ENCODE data around the gene LCN15.
"Not testable (repeated sequence)": the region's sequence is repeated elsewhere in the genome, so short reads cannot be mapped to it uniquely, and the experiment has no call there.

The LCN15 gene

GRCh38 chr9:136713550-136713949 is 50.8 kb downstream of the LCN15 start:
- no peak for TF ChIP-seq CTCF (IDR thresholded peaks at IDR 0.05; ENCODE audit: insufficient read depth, low read depth, low read length, missing control alignments)
- no peak overlapping the region for H3K4me3 ChIP-seq (ENCODE audit: low read depth, low read length)
- no peak for DNase-seq (ENCODE audit: low read depth)

- no peak for TF ChIP-seq CTCF (IDR thresholded peaks at IDR 0.05; ENCODE audit: insufficient read depth, low read depth, low read length, missing control alignments)
- no peak overlapping the region for H3K4me3 ChIP-seq (ENCODE audit: low read depth, low read length)
- no peak for DNase-seq (ENCODE audit: low read depth)
Observed at GRCh38 chr9:136712690-136713544, 51.4 kb downstream of the LCN15 start.

- DNase-seq (ENCODE audit: low read depth) = no peak
- no peak within 1 kb of the TSS for H3K4me3 ChIP-seq (ENCODE audit: low read depth, low read length)
- TF ChIP-seq CTCF (IDR thresholded peaks at IDR 0.05; ENCODE audit: insufficient read depth, low read depth, low read length, missing control alignments) = no peak
Observed at GRCh38 chr9:136711751-136712689, 52.3 kb downstream of the LCN15 start, which contains the start of gene DIPK1B. Gene DIPK1B, plus strand, starts transcription at chr9:136712572. Its CDS starts 94 bp downstream, at chr9:136712666.

GRCh38 chr9:136711219-136711648 is 53.1 kb downstream of the LCN15 start:
- DNase-seq (ENCODE audit: low read depth); H3K4me3 ChIP-seq (ENCODE audit: low read depth, low read length): not testable (repeated sequence)

GRCh38 chr9:136710543-136710942 is 53.8 kb downstream of the LCN15 start:
- DNase-seq (ENCODE audit: low read depth) = no peak
- no peak overlapping the region for H3K4me3 ChIP-seq (ENCODE audit: low read depth, low read length)
- TF ChIP-seq CTCF (IDR thresholded peaks at IDR 0.05; ENCODE audit: insufficient read depth, low read depth, low read length, missing control alignments) = no peak
